ENCODE measurements around the gene CEACAM16.

GRCh38 chr19:44663996-44664395, 35.0 kb upstream of the CEACAM16 start:
- TF ChIP-seq CTCF (IDR thresholded peaks at IDR 0.05; ENCODE audit: poor library complexity, severe bottlenecking) (no peak), MXI1 (conservative IDR thresholded peaks at IDR 0.05; ENCODE audit: poor library complexity, severe bottlenecking) (no peak), POLR2AphosphoS5 (IDR thresholded peaks at IDR 0.05) (no peak), EP300 (conservative IDR thresholded peaks at IDR 0.05; ENCODE audit: poor library complexity, severe bottlenecking) (no peak), SMC3 (conservative IDR thresholded peaks at IDR 0.05; ENCODE audit: poor library complexity) (no peak)
- TF ChIP-seq, protein P1, sequence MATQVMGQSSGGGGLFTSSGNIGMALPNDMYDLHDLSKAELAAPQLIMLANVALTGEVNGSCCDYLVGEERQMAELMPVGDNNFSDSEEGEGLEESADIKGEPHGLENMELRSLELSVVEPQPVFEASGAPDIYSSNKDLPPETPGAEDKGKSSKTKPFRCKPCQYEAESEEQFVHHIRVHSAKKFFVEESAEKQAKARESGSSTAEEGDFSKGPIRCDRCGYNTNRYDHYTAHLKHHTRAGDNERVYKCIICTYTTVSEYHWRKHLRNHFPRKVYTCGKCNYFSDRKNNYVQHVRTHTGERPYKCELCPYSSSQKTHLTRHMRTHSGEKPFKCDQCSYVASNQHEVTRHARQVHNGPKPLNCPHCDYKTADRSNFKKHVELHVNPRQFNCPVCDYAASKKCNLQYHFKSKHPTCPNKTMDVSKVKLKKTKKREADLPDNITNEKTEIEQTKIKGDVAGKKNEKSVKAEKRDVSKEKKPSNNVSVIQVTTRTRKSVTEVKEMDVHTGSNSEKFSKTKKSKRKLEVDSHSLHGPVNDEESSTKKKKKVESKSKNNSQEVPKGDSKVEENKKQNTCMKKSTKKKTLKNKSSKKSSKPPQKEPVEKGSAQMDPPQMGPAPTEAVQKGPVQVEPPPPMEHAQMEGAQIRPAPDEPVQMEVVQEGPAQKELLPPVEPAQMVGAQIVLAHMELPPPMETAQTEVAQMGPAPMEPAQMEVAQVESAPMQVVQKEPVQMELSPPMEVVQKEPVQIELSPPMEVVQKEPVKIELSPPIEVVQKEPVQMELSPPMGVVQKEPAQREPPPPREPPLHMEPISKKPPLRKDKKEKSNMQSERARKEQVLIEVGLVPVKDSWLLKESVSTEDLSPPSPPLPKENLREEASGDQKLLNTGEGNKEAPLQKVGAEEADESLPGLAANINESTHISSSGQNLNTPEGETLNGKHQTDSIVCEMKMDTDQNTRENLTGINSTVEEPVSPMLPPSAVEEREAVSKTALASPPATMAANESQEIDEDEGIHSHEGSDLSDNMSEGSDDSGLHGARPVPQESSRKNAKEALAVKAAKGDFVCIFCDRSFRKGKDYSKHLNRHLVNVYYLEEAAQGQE (IDR thresholded peaks at IDR 0.05; ENCODE audit: borderline replicate concordance), result no peak
